Aorta (tissue), 5 donors: Measurements from ENCODE around the gene DNAH17. TPM values are rescaled to one million over a fixed set of nuclear protein-coding genes. Genes with fewer than 3 reads are reported as not detected.

ENCODE experiments used
- ATAC-seq: fragments of 200-7000 bp; cut with Tn5 transposase; one replicate; pipeline ENCODE4 v1.9.1; 2022; ENCODE audit warnings: moderate library complexity; ENCODE audit not compliant: low FRiP score
- DNase-seq, 2 donors: peaks; one replicate each; pipeline ENCODE4 v3.0.0-alpha.2; 2020
- H3K27ac ChIP-seq, 2 donors: one replicate each; pipeline ENCODE4 v1.5.1; 2013; ENCODE audit warnings: low read length in 2 of 2, mild to moderate bottlenecking in 2 of 2, moderate library complexity in 2 of 2, control low read depth in 1 of 2, inconsistent platforms in 1 of 2, low read depth in 1 of 2
- H3K27me3 ChIP-seq, 2 donors: one replicate each; pipeline ENCODE4 v1.6.1; 2013; ENCODE audit warnings: control low read depth in 1 of 2, low read length in 1 of 2, mild to moderate bottlenecking in 1 of 2, moderate library complexity in 1 of 2; ENCODE audit not compliant: insufficient read depth in 2 of 2, control insufficient read depth in 1 of 2
- H3K36me3 ChIP-seq, 2 donors: one replicate each; pipeline ENCODE4 v1.6.1; 2013; ENCODE audit warnings: control low read depth in 1 of 2, low read length in 1 of 2, mild to moderate bottlenecking in 1 of 2; ENCODE audit not compliant: insufficient read depth in 2 of 2, control insufficient read depth in 1 of 2
- H3K4me1 ChIP-seq, 2 donors: one replicate each; pipeline ENCODE4 v1.6.1; 2013; ENCODE audit warnings: low read length in 2 of 2, control low read depth in 1 of 2, mild to moderate bottlenecking in 1 of 2, moderate library complexity in 1 of 2; ENCODE audit not compliant: insufficient read depth in 2 of 2, control insufficient read depth in 1 of 2
- H3K4me3 ChIP-seq, 2 donors: one replicate each; pipeline ENCODE4 v1.5.1; 2013; ENCODE audit warnings: low read length in 2 of 2, control low read depth in 1 of 2, mild to moderate bottlenecking in 1 of 2
- H3K9me3 ChIP-seq: one replicate; pipeline ENCODE4 v1.6.1; 2013; ENCODE audit warnings: mild to moderate bottlenecking, low read length; ENCODE audit not compliant: control insufficient read depth
- WGBS, 2 donors: extraction: QIAGEN DNeasy Blood & Tissue Kit; methylation state at CpG; one replicate each; pipeline ENCODE4 v1.1.7; 2013; 5-methylcytosine and 5-hydroxymethylcytosine counted together
- intact Hi-C, 2 donors: fragments of 100-400 bp; cut with DNase I; formaldehyde crosslinking; loops; one replicate each; pipeline versions ENCODE4 v1.14.2 to v1.15.0; 2022
- polyA plus RNA-seq, 2 donors: library from polyadenylated mRNA; stranded (reverse); fragments of 200-250 nt; gene quantifications; one replicate each; pipeline ENCODE4 v1.2.3, GENCODE V29; 2013
- total RNA-seq, 2 donors: library from RNA; stranded (reverse); fragmentation: NEBNext Ultra II Directional; extraction: Animal tissue kit (Norgen Biotek cat#: 25700); gene quantifications; one replicate each; pipeline ENCODE4 v1.2.1, GENCODE V29; 2021
- donor health status: healthy with polysubstance abuse.
- donor health status: Bipolar disorder and iron deficiency.
- donor health status: DM: no; HTN: no; CAD: no.
- donor health status: DM: no; HTN: no; CAD: no.
- donor health status: DM: yes; HTN: yes; CAD: no.

Gene DNAH17
- total and polyA plus RNA-seq, 4 donors = 0.21 to 0.45 TPM; not detected in 2

DNA sequence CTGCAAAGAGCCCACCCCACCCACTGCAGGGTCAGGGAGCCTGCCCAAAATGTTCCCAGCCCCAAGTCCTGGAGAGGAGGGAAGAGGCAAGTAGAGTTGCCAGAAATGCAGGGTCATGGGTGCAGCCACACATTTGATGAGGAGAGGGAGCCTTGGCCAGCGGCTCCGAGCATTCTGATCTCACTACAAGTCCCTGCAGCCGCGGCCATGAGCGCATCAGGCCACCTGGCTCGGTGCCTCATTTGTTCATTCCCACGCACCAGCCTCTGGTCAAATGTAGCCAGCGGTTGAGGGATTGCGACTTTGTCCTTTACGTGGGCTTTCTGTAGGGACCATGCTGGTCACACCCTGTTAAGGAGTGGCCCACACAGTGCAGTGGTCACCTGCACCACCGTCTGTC lies 150.1 kb downstream of the DNAH17 start:
- H3K27me3 ChIP-seq = no peaks in the 10 kb centered on the region
- no peaks in the 10 kb centered on the region for H3K9me3 ChIP-seq
- peaks cover 0 to 5% of the 10 kb centered on the region in 2 donors for H3K36me3 ChIP-seq
- WGBS, 2 donors = 84 to 90% methylated on average over 11 of the region's 11 CpGs
- H3K4me3 ChIP-seq = no peak overlapping the region
- H3K27ac ChIP-seq = no peak overlapping the region
- no peak for DNase-seq
- ATAC-seq = no peak
- intact Hi-C loops = loop anchor here in 1 of 2 donors (10.0 kb wide), 1 partner anchor 312 kb away; no protein-coding TSS in a partner anchor
- H3K4me1 ChIP-seq = no peaks in the 10 kb centered on the region

DNA sequence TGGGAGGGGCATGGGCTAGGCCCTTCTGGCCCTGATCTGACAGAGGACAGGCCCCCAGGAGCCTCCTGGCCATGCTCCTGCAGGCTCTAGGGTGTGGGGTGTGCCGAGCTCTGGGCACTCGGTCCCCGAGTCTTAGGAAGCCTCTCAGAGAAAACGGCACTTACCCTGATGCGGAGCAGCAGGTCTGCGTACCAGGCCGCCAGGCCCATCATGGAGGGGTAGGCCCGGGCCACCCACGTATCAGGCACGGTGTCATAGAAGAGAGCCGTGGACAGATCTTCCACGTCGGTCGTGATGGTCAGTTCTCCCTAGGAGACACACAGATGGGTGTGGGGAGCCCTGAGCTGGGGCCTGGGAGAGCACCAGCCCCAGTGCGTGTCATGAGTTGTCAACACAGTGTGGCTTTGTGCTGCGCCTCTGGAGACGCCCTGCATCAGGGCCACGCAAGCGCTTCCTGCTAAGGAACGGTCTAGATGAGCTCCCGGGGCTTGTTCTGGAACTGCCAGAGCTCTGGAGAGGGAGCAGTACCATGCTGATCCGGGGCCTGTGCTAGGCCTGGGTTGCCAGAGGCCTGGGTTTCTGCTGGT lies 150.8 kb downstream of the DNAH17 start:
- intact Hi-C loops = loop anchor here in 1 of 2 donors (10.0 kb wide), 1 partner anchor 312 kb away; no protein-coding TSS in a partner anchor
- H3K27me3 ChIP-seq = no peaks in the 10 kb centered on the region
- no peak for ATAC-seq
- 88 to 92% methylated on average over 22 of the region's 22 CpGs for WGBS, 2 donors
- H3K27ac ChIP-seq = no peak overlapping the region
- H3K9me3 ChIP-seq = no peaks in the 10 kb centered on the region
- no peak overlapping the region for H3K4me3 ChIP-seq
- no peak for DNase-seq
- no peaks in the 10 kb centered on the region for H3K4me1 ChIP-seq
- H3K36me3 ChIP-seq = peaks cover 0 to 5% of the 10 kb centered on the region in 2 donors

DNA sequence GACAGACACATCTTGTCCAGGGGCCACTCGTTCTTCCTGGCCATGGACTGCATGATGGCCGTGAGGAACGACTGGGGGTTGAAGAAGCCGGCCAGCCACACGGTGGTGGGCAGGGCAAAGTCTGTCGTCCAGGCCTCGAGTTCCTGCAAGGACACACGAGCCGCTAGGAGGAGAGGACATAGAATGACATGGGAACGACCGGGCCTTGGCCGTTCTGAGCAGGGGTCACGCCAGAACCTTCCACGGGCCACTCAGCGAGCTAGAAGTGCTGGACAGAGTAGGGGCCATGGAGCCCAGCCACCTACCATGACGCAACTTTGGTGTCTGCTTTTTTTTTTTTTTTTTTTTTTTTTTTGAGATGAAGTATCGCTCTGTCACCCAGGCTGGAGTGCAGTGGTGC lies 151.8 kb downstream of the DNAH17 start:
- Histone ChIP-seq H3K27ac (no peak overlapping the region), H3K4me3 (no peak overlapping the region), H3K9me3 (no peaks in the 10 kb centered on the region), H3K4me1 (no peaks in the 10 kb centered on the region), H3K27me3 (no peaks in the 10 kb centered on the region), H3K36me3 (peaks cover 0 to 5% of the 10 kb centered on the region in 2 donors)
- intact Hi-C loops = loop anchor here in 1 of 2 donors (10.0 kb wide), 1 partner anchor 311 kb away; no protein-coding TSS in a partner anchor
- ATAC-seq (peak; percentile 58), DNase-seq (no peak)
- WGBS, 2 donors = 82 to 84% methylated on average over 17 of the region's 17 CpGs

DNA sequence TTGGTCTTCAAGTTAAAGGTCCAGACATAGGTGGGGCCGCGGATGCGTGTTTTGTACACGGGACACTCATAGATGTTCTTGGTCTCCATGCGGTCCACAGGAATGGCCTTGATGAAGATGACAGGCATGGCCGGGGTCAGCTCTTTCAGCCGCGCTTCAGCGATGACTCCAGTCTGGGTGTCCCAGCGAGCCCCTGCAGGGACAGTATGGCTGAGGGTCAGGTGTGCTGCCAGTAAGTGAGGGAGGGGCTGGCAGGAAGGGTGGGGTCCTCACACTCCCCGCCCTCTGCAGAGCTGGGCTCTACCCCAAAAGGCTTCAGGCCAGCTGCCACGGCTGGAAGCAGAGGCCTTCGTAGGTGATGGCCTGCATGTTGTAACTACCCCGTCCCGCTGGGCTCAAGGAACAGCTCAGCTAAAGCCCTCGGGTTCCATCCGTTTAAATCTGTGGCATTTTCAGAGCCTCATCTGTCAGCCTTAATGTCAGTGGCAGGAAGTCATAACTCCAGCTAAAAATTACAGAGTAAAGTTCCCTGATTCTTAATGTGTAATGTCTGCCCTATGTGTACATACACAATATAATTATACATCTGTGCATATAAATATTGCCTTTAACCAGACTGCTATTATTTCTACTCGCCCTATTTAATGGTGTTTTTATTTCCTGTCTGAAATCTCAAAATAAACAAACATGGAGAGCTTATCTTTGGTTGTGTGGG lies 153.1 kb downstream of the DNAH17 start:
- Histone ChIP-seq H3K4me3 (no peak overlapping the region), H3K4me1 (no peaks in the 10 kb centered on the region), H3K36me3 (peaks cover 0 to 5% of the 10 kb centered on the region in 2 donors), H3K27me3 (no peaks in the 10 kb centered on the region), H3K27ac (no peak overlapping the region), H3K9me3 (no peaks in the 10 kb centered on the region)
- intact Hi-C loops = loop anchor here (2.0 to 10.0 kb wide), 3 partner anchors 135 to 309 kb away; no protein-coding TSS in a partner anchor
- ATAC-seq (no peak), DNase-seq (no peak)
- WGBS, 2 donors = 74 to 78% methylated on average over 18 of the region's 18 CpGs

DNA sequence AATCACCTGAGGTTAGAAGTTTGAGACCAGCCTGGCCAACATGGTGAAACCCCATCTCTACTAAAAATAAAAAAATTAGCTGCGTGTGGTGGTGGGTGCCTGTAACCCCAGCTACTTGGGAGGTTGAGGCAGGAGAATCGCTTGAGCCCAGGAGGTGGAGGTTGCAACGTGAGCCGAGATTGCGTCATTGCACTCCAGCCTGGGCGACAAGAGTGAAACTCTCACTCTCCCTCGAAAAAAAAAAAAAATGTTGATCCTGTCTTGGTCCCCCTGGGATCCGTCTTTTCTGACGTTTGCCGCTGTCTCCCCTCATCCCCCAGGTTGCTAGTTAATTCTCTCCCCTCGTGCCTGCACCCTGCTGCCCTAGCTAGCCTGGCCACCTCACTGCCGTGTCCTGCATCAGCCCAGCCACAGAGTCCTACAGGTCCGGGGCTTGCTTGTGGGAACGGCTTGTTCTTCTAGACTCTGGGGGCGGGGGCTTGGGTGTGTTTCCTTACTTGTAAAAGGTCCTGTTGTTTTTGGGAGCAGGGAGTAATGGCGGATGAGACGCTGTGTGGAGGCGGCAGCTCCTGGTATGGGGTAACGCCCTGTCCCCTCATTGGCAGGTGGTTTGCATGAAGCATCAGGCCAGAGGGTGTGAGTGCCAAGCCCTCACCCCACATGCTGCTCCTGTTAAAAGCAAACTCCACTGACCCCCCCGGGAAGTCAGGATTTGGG lies 154.2 kb downstream of the DNAH17 start:
- WGBS, 2 donors = 83 to 88% methylated on average over 20 of the region's 20 CpGs
- ATAC-seq = no peak
- no peak overlapping the region for H3K27ac ChIP-seq
- H3K4me3 ChIP-seq = no peak overlapping the region
- H3K9me3 ChIP-seq = no peaks in the 10 kb centered on the region
- H3K36me3 ChIP-seq = peaks cover 0 to 5% of the 10 kb centered on the region in 2 donors
- DNase-seq = no peak
- H3K27me3 ChIP-seq = no peaks in the 10 kb centered on the region
- intact Hi-C loops = loop anchor here (1.0 to 10.0 kb wide), 4 partner anchors 63 to 308 kb away; partner anchors contain the start of gene SOCS3 (in 1 of the 2)
- H3K4me1 ChIP-seq = no peaks in the 10 kb centered on the region

DNA sequence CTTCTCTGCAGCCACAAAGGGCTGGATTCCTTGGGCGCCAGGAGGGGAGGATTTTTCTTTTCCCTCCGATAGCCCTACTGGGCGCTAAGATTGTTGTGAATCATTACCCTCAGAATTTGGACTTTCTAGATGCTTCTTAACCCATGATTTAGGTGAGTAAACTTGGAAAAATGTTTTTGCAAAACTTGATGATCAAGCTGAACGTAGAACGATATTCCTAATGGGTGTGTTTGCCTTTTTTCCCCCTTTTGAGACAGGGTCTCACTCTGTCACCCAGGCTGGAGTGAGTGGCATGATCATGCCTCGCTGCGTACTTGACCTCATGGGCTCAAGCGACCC lies 155.0 kb downstream of the DNAH17 start:
- DNase-seq = no peak
- ATAC-seq = no peak
- WGBS, 2 donors = 71 to 73% methylated on average over 8 of the region's 8 CpGs
- intact Hi-C loops = loop anchor here (1.0 to 10.0 kb wide), 4 partner anchors 62 to 307 kb away; partner anchors contain the start of gene SOCS3 (in 1 of the 2)
- no peak overlapping the region for H3K27ac ChIP-seq
- H3K9me3 ChIP-seq = no peaks in the 10 kb centered on the region
- no peaks in the 10 kb centered on the region for H3K4me1 ChIP-seq
- peaks cover 0 to 5% of the 10 kb centered on the region in 2 donors for H3K36me3 ChIP-seq
- no peak overlapping the region for H3K4me3 ChIP-seq
- no peaks in the 10 kb centered on the region for H3K27me3 ChIP-seq

DNA sequence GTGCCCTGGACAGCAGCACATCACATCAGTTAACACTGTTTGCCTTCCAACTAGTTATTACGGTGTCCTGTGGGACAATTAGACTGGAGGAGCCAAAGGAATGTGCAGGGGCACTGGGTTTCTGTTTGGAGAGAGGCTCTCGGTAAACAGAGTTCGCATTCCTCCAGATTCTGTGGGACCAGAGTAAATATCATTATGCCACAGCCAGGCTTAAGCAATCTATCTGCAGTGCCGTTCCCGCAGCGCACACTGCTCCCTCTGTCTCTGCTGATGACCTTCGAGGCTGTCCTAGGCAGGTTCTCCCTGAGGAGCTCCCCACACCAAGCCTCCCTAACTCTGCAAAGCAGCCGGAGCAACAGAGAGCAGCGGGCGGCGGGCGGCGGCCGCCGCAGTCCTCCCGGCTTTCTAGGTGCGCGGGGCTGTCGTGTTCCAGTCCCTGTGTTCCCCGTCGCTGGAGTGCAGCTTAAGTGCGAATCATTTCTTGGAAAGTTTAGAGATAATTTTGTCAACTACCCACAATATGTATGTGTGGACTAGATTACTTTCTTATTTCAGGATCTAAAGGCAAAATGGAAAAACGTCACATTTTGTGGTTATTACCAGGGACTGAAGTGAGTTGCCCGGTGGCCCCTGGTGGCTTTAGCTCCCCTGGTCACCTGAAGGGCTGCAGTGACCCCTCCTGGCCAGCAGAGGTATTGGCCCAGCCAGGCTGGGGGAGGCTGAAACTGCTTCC lies 155.5 kb downstream of the DNAH17 start:
- intact Hi-C loops = loop anchor here (1.0 to 10.0 kb wide), 5 partner anchors 23 to 307 kb away; partner anchors contain the start of gene SOCS3 (in 1 of the 2)
- no peaks in the 10 kb centered on the region for H3K4me1 ChIP-seq

DNA sequence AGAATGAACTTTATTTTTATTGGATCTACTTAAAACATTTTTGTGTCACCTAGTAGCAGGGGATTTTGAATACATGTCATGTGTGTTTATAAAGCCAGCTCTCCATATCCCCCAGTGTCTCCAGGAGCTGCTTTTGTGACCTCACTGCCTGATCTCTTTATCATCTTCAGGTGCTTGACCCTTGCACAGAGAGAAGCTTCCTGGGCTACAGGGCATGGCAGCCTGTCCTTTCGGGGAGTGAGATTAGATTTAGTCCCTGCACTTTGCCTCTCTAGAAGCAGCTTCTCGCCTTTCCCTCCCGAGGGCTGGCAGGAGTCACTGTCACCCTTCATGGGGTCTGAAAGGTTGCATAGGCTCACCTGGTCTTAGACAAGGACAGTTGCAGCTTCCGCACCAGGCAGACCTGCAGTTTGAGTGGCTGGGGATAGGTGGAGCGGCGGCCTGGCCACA lies 156.1 kb downstream of the DNAH17 start:
- intact Hi-C loops = loop anchor here (2.0 to 10.0 kb wide), 3 partner anchors 22 to 306 kb away; no protein-coding TSS in a partner anchor
- Histone ChIP-seq H3K27me3 (no peaks in the 10 kb centered on the region), H3K36me3 (peaks cover 0 to 5% of the 10 kb centered on the region in 2 donors), H3K9me3 (no peaks in the 10 kb centered on the region), H3K4me3 (no peak overlapping the region), H3K27ac (no peak overlapping the region), H3K4me1 (no peaks in the 10 kb centered on the region)
- ATAC-seq (no peak), DNase-seq (no peak)
- WGBS, 2 donors = 90 to 92% methylated on average over 6 of the region's 6 CpGs

More for the DNA sequence above, 155.5 kb downstream of the DNAH17 start:
- no peak overlapping the region for H3K27ac ChIP-seq
- ATAC-seq = peak; percentile 81
- H3K9me3 ChIP-seq = no peaks in the 10 kb centered on the region
- WGBS, 2 donors = 74 to 77% methylated on average over 24 of the region's 24 CpGs
- no peaks in the 10 kb centered on the region for H3K27me3 ChIP-seq
- no peak overlapping the region for H3K4me3 ChIP-seq
- peaks cover 0 to 5% of the 10 kb centered on the region in 2 donors for H3K36me3 ChIP-seq
- DNase-seq = peak; percentile 87 to 92
